Activated naive CD8-positive, alpha-beta T cell treated with anti-CD3 and anti-CD28 coated beads, Interleukin-2, amount 50 U/mL, for 24 hours (primary cell): ENCODE data around the gene SLC1A1.

Experiments
- ATAC-seq: fragments of 150-1000 bp; cut with Tn5 transposase; one replicate; pipeline ENCODE4 v1.10.0; 2021
- DNase-seq: peaks from one replicate; pipeline ENCODE4 v3.0.0; 2021
- H3K27ac Mint-ChIP-seq: one replicate; pipeline ENCODE4 v1.8.0; 2021; ENCODE audit warnings: mild to moderate bottlenecking, mixed read lengths
- H3K27me3 Mint-ChIP-seq: one replicate; pipeline ENCODE4 v1.8.0; 2021; ENCODE audit warnings: mixed read lengths
- H3K36me3 Mint-ChIP-seq: one replicate; pipeline ENCODE4 v1.8.0; 2021; ENCODE audit warnings: low read depth, mixed read lengths
- H3K4me1 Mint-ChIP-seq: one replicate; pipeline ENCODE4 v1.8.0; 2021; ENCODE audit warnings: mixed read lengths
- H3K4me3 Mint-ChIP-seq: one replicate; pipeline ENCODE4 v1.8.0; 2021; ENCODE audit warnings: mild to moderate bottlenecking, moderate library complexity, mixed read lengths
- H3K9me3 Mint-ChIP-seq: one replicate; pipeline ENCODE4 v1.8.0; 2021; ENCODE audit warnings: mixed read lengths

The SLC1A1 gene

DNA sequence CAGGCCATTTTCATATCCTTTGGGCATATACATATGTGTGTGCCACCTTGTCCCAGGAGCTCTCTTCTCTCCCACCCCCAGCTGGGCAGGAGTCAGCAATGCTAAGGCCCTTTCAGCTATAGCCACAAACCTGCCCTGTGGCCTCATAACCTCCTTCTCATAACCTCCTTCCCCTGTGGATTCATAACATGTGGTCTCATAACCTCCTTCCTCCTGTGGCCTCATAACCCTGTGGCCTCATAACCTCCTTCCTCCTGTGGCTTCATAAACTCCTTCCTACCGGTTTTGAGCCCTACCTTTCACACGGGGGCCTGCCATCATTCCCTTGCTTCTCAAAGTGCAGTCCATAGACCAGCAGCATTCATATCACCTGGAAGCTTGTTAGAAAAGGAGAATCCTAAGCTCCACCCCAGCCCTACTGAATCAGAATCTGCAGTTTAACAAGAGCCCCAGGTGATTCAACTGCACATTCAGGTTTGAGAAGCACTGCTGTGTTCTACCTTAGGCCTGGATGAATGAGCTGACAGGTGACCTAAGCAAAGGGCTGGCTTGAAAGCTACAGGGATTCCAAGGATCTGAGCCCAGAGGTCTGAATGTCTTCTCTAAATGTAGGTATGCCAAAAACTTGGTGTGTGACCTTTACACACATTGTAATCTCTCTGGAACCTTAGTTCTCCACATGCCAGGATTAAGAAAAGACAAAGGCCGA is 129.9 kb downstream of the SLC1A1 start:
- H3K27me3 Mint-ChIP-seq: no peaks in the 10 kb centered on the region
- H3K27ac Mint-ChIP-seq: no peak overlapping the region
- peak; percentile 44 for ATAC-seq
- no peak for DNase-seq
- H3K4me3 Mint-ChIP-seq: no peak overlapping the region
- H3K9me3 Mint-ChIP-seq: no peaks in the 10 kb centered on the region
- no peaks in the 10 kb centered on the region for H3K36me3 Mint-ChIP-seq
- H3K4me1 Mint-ChIP-seq: peaks cover 24% of the 10 kb centered on the region

DNA sequence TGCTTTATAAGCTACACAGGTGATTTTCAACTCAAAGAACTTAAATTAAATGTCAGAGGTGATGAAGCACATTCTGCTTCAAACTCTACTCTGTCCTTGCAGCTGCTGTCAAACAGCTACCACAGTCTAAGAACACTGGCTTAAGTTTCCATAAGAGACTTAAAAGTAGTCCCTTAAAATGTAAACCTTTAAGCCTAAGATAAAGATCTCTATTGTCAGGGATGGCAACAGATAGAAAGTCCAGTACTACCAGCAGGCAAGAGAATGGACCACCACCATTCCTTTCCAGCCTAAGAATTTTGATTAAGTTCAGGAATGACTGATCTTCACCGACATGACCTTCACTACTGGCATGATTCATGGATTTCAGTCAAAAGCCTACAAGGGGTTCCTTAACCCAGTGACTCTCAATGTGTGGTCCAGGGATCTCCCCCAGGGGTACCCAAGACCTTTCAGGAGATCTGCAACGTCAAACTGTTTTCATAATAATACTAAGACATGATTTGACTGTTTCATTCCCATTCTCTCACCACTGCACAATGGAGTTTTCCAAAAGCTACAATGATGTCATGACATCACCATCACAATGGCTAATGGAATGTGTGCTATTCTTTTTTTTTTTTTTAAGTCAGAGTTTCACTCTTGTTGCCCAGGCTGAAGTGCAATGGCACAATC is 130.8 kb downstream of the SLC1A1 start:
- DNase-seq: no peak
- H3K27ac Mint-ChIP-seq: no peak overlapping the region
- peak; percentile 86 for ATAC-seq
- H3K9me3 Mint-ChIP-seq: no peaks in the 10 kb centered on the region
- no peaks in the 10 kb centered on the region for H3K36me3 Mint-ChIP-seq
- H3K4me3 Mint-ChIP-seq: no peak overlapping the region
- no peaks in the 10 kb centered on the region for H3K27me3 Mint-ChIP-seq
- peaks cover 19% of the 10 kb centered on the region for H3K4me1 Mint-ChIP-seq

DNA sequence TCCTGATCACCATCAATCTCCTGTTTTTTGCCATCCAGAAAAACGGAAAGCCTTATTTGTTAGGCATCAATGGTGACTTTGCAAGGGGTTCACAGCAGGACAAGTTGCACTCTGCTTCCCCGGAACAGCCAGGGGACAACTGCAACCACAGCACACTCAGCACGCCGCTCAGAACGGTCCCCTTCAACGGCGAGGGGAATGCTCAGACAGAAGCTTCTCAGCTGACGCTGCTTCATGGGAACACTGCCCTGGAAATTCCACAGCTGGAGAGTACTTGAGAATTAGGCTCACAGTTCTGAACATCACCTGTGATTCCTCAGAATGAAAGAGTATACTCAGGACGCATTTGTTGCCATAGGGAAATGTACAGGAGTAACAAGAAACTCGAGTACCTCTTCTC is 131.7 kb downstream of the SLC1A1 start:
- Mint-ChIP-seq H3K4me3 (no peak overlapping the region), H3K36me3 (no peaks in the 10 kb centered on the region), H3K27ac (no peak overlapping the region), H3K9me3 (no peaks in the 10 kb centered on the region), H3K4me1 (peaks cover 19% of the 10 kb centered on the region), H3K27me3 (no peaks in the 10 kb centered on the region)
- DNase-seq (no peak), ATAC-seq (no peak)

DNA sequence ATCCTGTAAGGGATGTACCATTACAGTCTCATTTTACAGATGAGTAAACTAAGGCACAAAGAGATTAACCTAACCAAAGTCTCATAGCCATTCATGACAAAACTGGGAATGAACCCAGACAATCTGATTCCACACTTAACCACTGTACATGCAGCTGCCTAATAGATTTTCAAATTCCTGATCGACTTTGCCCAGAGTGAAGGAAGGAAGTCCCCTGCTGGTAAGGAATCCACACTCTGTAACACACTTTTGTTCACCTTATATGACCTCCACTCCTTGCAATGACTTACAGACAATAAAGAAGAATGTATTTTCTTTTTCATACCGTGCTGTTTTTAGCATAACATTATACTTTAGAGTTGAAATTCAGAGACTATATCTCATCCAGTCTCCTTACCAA is 140.6 kb downstream of the SLC1A1 start:
- Mint-ChIP-seq H3K27ac (no peak overlapping the region), H3K4me3 (no peak overlapping the region), H3K27me3 (no peaks in the 10 kb centered on the region), H3K9me3 (no peaks in the 10 kb centered on the region), H3K36me3 (no peaks in the 10 kb centered on the region), H3K4me1 (peaks cover 2% of the 10 kb centered on the region)
- DNase-seq: no peak
- no peak for ATAC-seq
